GM06990 (cell line): ENCODE measurements around the gene GRID1.

Experiments used
- DNase-seq: peaks from one replicate; pipeline ENCODE4 v3.0.0-alpha.2; 2011; ENCODE audit not compliant: insufficient read length; ENCODE audit errors: extremely low read depth
- H3K27me3 ChIP-seq: replicated peaks from 2 replicates; pipeline ENCODE4 v1.6.0; 2011; ENCODE audit warnings: low read length; ENCODE audit not compliant: control insufficient read depth, insufficient read depth
- H3K36me3 ChIP-seq: 2 replicates; pipeline ENCODE4 v1.5.1; 2011; ENCODE audit warnings: low read length; ENCODE audit not compliant: control insufficient read depth, insufficient read depth
- H3K4me3 ChIP-seq: replicated peaks from 2 replicates; pipeline ENCODE4 v1.5.1; 2011; ENCODE audit warnings: low read depth, mild to moderate bottlenecking, control low read depth, low read length
- TF ChIP-seq, protein P1 (sequence below): IDR thresholded peaks from 2 replicates; pipeline ENCODE4 v1.5.1; 2011; ENCODE audit warnings: low read length, control low read depth, mild to moderate bottlenecking, inconsistent platforms; ENCODE audit not compliant: insufficient read depth, poor library complexity, severe bottlenecking

The GRID1 gene

DNA sequence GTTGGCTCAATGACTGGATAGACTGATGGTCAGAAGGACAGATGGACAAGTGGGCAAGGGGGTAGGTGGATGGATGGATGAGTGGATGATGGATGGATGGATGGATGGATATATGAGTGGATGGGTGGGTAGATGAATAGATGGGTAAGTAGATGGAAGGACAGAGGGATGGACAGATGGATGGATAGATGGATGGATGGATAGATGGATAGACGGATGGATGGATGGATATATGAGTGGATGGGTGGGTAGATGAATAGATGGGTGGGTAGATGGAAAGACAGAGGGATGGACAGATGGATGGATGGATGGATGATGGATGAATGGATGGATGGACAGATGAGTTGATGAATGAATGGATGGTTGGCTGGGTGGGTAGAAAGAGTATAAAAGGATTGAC lies 119.5 kb downstream of the GRID1 start:
- no peaks in the 10 kb centered on the region for H3K36me3 ChIP-seq
- no peak overlapping the region for H3K4me3 ChIP-seq
- H3K27me3 ChIP-seq: no peaks in the 10 kb centered on the region; the same call in none of the 2 replicates
- no peak for DNase-seq
- TF ChIP-seq, protein P1, sequence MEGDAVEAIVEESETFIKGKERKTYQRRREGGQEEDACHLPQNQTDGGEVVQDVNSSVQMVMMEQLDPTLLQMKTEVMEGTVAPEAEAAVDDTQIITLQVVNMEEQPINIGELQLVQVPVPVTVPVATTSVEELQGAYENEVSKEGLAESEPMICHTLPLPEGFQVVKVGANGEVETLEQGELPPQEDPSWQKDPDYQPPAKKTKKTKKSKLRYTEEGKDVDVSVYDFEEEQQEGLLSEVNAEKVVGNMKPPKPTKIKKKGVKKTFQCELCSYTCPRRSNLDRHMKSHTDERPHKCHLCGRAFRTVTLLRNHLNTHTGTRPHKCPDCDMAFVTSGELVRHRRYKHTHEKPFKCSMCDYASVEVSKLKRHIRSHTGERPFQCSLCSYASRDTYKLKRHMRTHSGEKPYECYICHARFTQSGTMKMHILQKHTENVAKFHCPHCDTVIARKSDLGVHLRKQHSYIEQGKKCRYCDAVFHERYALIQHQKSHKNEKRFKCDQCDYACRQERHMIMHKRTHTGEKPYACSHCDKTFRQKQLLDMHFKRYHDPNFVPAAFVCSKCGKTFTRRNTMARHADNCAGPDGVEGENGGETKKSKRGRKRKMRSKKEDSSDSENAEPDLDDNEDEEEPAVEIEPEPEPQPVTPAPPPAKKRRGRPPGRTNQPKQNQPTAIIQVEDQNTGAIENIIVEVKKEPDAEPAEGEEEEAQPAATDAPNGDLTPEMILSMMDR: no peak

DNA sequence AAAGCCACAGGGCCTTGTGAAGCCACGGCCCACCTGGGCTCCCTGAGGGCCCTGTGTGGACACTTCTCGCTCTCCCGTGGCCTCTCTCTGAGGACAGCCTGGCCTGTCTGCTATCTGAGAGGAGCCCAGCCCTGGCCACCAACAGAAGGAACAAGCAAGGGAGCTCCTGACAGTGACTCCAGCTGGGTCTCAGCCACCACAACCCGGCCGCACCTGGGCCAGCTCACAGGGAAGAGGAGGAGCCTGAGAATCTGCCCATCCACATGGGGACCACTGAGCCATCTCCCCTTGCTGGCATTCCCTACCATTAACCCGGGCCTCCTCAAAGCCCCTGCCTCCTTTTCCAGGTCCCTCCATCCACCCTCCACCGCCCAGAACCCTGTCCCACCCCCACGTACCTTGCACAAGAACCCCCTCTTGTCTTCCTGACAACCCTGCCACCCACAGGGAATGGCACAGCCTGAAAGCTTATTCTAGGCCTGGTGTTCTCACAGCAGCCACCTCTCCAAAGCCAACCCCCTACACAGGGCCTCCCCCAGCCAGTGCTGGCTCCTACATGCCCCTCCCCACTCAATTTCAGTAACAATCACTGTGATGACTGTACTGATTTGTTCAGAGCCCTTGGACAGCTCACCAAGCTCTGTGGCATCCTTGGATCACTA lies 120.2 kb downstream of the GRID1 start:
- Histone ChIP-seq H3K36me3 (no peaks in the 10 kb centered on the region), H3K27me3 (no peaks in the 10 kb centered on the region; the same call in none of the 2 replicates), H3K4me3 (no peak overlapping the region)
- TF ChIP-seq, protein P1: no peak
- DNase-seq: no peak

DNA sequence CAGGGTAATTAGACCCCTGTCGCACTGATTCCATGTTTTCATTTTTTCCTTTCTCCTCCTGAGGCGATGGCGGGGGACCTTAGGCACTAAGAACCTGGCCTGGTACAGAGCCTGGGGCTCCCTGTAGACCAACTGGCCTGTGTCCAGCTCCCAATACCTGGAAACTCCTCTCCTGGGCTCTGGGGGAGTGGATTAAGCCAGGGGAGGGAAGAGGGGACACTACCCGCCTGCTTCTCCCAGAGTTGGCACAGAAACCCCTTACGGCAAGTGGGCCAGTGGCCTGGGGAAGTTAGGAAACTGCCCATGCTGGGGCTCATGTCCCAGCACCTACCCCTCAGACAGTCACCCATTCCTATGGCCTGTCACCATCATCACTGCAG lies 121.6 kb downstream of the GRID1 start:
- no peak for DNase-seq
- TF ChIP-seq, protein P1: no peak
- H3K27me3 ChIP-seq: no peaks in the 10 kb centered on the region; the same call in none of the 2 replicates
- no peak overlapping the region for H3K4me3 ChIP-seq
- H3K36me3 ChIP-seq: no peaks in the 10 kb centered on the region

DNA sequence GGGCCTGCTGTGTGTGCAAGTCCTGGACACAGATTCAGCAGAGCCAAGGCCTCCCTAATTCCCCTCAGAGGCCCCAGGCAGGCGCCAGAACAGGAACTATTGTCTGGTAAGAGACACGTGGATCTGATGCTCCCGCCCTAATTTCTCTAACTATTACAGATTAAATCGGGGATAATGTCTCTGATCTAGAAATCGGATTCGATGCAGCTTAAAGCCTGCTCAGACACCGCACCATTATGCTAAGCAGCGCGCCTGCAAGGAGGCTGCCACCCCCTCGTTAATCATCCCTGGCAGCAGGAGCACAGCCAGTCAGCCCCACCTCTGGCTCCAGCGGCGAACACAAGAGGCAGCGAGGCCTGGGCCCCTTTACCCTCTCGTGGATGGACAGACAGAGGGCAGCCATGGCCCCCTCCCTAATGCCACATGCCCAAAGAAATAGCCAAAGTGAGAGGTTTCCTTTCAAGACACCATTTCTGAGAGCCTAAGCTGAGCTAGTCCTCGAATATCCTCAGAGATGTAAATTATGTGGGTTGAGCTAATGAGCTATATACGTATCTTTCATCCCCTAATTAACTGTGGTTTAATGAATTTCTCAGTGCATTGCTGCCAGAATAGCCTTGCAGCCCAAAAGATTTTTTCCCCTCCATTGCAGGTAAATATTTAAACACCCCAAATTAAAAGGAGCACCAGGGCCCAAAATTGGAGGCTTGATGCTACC lies 122.1 kb downstream of the GRID1 start:
- no peak for DNase-seq
- Histone ChIP-seq H3K27me3 (no peaks in the 10 kb centered on the region; the same call in none of the 2 replicates), H3K36me3 (no peaks in the 10 kb centered on the region), H3K4me3 (no peak overlapping the region)
- TF ChIP-seq, protein P1: no peak

DNA sequence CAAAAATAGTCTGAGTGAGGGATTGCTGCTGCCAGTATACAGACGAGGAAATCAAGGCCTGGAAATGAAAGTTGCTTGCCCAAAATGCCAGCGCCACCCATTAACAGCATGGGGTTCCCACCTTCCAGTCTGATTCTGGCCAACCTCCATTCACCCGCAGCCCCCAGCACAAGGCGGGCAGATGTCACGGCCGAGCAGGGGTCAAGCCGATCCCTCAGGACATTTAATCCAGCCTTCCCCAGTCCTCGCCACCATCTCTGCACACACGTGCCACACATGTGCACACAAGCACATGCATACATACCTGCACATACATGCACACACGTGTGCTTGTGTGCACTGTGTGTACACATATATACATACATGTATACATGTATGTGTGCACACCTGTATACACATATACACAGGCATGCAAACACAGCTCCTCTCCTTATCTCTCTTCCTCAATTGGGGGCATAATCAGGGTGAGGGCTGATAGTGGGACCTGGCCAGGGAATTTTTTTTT lies 122.9 kb downstream of the GRID1 start:
- TF ChIP-seq, protein P1: no peak
- no peaks in the 10 kb centered on the region for H3K36me3 ChIP-seq
- no peak for DNase-seq
- no peaks in the 10 kb centered on the region; the same call in none of the 2 replicates for H3K27me3 ChIP-seq
- H3K4me3 ChIP-seq: no peak overlapping the region
